PC-3 (cell line): ENCODE measurements around the gene MLYCD.

Experiments used
- EZH2 ChIP-seq: fragments of 300-600 bp; sonication (generic); IDR thresholded peaks from one replicate; pipeline ENCODE4 v1.6.1; 2017; ENCODE audit warnings: antibody characterized with exemption, mild to moderate bottlenecking, low read length; ENCODE audit not compliant: unreplicated experiment
- EZH2phosphoT487 ChIP-seq: fragments of 300-600 bp; sonication (generic); IDR thresholded peaks from 2 replicates; pipeline ENCODE4 v1.6.1; 2018; ENCODE audit warnings: mild to moderate bottlenecking, antibody characterized with exemption, low read length, borderline replicate concordance
- TF ChIP-seq, protein P1 (sequence below): fragments of 300-600 bp; sonication (generic); conservative IDR thresholded peaks from 2 replicates; pipeline ENCODE4 v1.5.1; 2017; ENCODE audit warnings: antibody characterized with exemption, low read depth, mild to moderate bottlenecking, low read length

DNA sequence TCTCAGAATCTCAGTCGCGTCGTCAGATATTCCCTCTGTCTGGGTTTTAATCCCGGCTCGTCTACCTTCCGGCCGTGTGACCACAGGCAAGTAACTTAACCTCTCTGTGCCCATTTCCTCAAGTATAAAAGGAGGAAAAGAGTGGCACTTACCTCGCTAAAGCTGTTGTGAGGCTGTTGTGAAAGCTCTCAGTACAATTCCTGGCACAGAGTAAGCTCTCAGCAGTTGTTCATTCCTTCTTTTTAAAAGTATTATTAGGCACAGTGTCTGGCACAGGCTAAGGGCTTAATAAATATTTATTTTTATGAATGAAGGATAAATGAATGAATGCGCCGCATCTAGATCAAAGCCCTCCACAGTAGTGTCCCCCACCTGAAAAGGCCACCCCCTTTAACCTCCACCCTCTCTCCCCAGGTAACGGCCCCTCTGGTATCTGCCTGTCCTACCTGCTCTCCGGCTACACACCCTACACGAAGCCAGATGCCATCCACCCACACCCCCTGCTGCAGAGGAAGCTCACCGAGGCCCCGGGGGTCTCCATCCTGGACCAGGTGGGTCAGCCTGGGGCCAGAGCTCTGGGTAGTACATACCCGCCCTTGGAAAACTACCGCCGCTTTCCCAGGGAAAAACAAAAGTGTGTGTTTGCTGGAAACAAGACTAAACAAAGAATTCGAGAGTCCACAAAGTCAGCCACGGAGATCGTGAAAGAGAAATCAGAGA, 60.1 kb downstream of the MLYCD start:
- TF ChIP-seq, protein P1, sequence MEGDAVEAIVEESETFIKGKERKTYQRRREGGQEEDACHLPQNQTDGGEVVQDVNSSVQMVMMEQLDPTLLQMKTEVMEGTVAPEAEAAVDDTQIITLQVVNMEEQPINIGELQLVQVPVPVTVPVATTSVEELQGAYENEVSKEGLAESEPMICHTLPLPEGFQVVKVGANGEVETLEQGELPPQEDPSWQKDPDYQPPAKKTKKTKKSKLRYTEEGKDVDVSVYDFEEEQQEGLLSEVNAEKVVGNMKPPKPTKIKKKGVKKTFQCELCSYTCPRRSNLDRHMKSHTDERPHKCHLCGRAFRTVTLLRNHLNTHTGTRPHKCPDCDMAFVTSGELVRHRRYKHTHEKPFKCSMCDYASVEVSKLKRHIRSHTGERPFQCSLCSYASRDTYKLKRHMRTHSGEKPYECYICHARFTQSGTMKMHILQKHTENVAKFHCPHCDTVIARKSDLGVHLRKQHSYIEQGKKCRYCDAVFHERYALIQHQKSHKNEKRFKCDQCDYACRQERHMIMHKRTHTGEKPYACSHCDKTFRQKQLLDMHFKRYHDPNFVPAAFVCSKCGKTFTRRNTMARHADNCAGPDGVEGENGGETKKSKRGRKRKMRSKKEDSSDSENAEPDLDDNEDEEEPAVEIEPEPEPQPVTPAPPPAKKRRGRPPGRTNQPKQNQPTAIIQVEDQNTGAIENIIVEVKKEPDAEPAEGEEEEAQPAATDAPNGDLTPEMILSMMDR = no peak
- TF ChIP-seq EZH2 (no peak), EZH2phosphoT487 (no peak)
